HCT116 (cell line): Measurements from ENCODE around the gene GPR17. TPM values are rescaled to one million over a fixed set of nuclear protein-coding genes. Genes with fewer than 3 reads are reported as not detected.

ENCODE experiments used
- ATAC-seq: fragments of 200-7000 bp; cut with Tn5 transposase; 2 replicates; pipeline ENCODE4 v1.9.1; 2020; ENCODE audit warnings: mild to moderate bottlenecking, moderate library complexity
- BruUV-seq: library from RNA; stranded (reverse); fragments of 400-500 nt; replicated peaks from 2 replicates; lab custom pipeline; 2021; lab: Mats Ljungman, UMichigan
- CTCF ChIA-PET: fragments of 300-600 bp; sonication (Branson Sonifier 250); formaldehyde crosslinking; loops from one replicate; lab custom pipeline; 2021; ENCODE audit warnings: antibody characterized with exemption; lab: Charles Lee
- POLR2A ChIA-PET: fragments of 300-600, 350-600 bp; sonication (Branson Sonifier 250); formaldehyde crosslinking; loops from one replicate; lab custom pipeline; 2021; ENCODE audit warnings: antibody characterized with exemption; lab: Charles Lee
- RAD21 ChIA-PET, 2 experiments: fragments of 300-600 bp; sonication (Branson Sonifier 250); formaldehyde crosslinking; loops; one replicate each; lab custom pipeline; 2023; ENCODE audit warnings: low total read pairs in 2 of 2; ENCODE audit not compliant: uncharacterized antibody in 2 of 2, unreplicated experiment in 2 of 2, low non-redundant PET in 1 of 2; lab: Charles Lee
- DNase-seq: peaks from one replicate; pipeline ENCODE4 v3.0.0-alpha.2; 2010; ENCODE audit warnings: low read depth, low spot score
- H2AFZ ChIP-seq: fragments of 200-600 bp; shearing (Covaris generic), sonication (generic); 2 replicates; pipeline ENCODE4 v1.6.1; 2017; ENCODE audit warnings: low read depth, mixed run types, mixed read lengths, antibody characterized with exemption, low read length; ENCODE audit not compliant: poor library complexity, severe bottlenecking
- H3K27ac ChIP-seq: 2 replicates; pipeline ENCODE4 v1.5.1; 2012; ENCODE audit warnings: low read depth, low read length
- H3K27me3 ChIP-seq: fragments of 200-600 bp; sonication (generic); 2 replicates; pipeline ENCODE4 v1.6.1; 2016; ENCODE audit warnings: mixed run types, low read length, mixed read lengths; ENCODE audit not compliant: insufficient read depth
- H3K36me3 ChIP-seq, 2 experiments: fragments of 200-500 bp in 1 of 2; fragments of 200-600 bp in 1 of 2; sonication (Bioruptor generic) in 1 of 2; sonication (generic) in 1 of 2; 2 replicates each; pipeline versions ENCODE4 v1.5.1 to v1.6.1; 2014 to 2016; ENCODE audit warnings: low read length in 2 of 2, inconsistent platforms in 1 of 2, mixed read lengths in 1 of 2, mixed run types in 1 of 2; ENCODE audit not compliant: insufficient read depth in 2 of 2, control insufficient read depth in 1 of 2
- H3K4me1 ChIP-seq, 2 experiments: fragments of 200-600 bp in 1 of 2; sonication (generic) in 1 of 2; 2 replicates each; pipeline versions ENCODE4 v1.5.1 to v1.6.1; 2012 to 2017; ENCODE audit warnings: low read length in 2 of 2, inconsistent platforms in 1 of 2, mild to moderate bottlenecking in 1 of 2, mixed read lengths in 1 of 2, mixed run types in 1 of 2, moderate library complexity in 1 of 2; ENCODE audit not compliant: insufficient read depth in 2 of 2, control insufficient read depth in 1 of 2
- H3K4me2 ChIP-seq: fragments of 200-600 bp; sonication (generic); 2 replicates; pipeline ENCODE4 v1.6.1; 2017; ENCODE audit warnings: mixed run types, low read length, mixed read lengths
- H3K4me3 ChIP-seq, 2 experiments: fragments of 200-600 bp in 1 of 2; sonication (generic) in 1 of 2; replicated peaks in 1 of 2; 2 replicates each; pipeline ENCODE4 v1.5.1; 2011 to 2016; ENCODE audit warnings: low read length in 2 of 2, control low read depth in 1 of 2, low read depth in 1 of 2, mild to moderate bottlenecking in 1 of 2, mixed read lengths in 1 of 2, mixed run types in 1 of 2
- H3K79me2 ChIP-seq: fragments of 200-600 bp; sonication (generic); 2 replicates; pipeline ENCODE4 v1.6.1; 2017; ENCODE audit warnings: mild to moderate bottlenecking, mixed run types, low read length, moderate library complexity, mixed read lengths; ENCODE audit not compliant: insufficient read depth
- H3K9ac ChIP-seq: fragments of 200-600 bp; sonication (generic); 2 replicates; pipeline ENCODE4 v1.6.1; 2016; ENCODE audit warnings: low read length, mixed read lengths
- H3K9me2 ChIP-seq: fragments of 200-600 bp; sonication (generic), shearing (Covaris generic); 2 replicates; pipeline ENCODE4 v1.6.1; 2017; ENCODE audit warnings: mixed run types, mild to moderate bottlenecking, moderate library complexity; ENCODE audit not compliant: insufficient read depth
- H3K9me3 ChIP-seq, 2 experiments: fragments of 200-500 bp in 1 of 2; fragments of 200-600 bp in 1 of 2; sonication (Bioruptor generic) in 1 of 2; sonication (generic) in 1 of 2; 2 replicates each; pipeline ENCODE4 v1.6.1; 2014 to 2017; ENCODE audit warnings: low read length in 2 of 2, mixed read lengths in 2 of 2, inconsistent platforms in 1 of 2, low read depth in 1 of 2, mild to moderate bottlenecking in 1 of 2, mixed run types in 1 of 2, moderate library complexity in 1 of 2; ENCODE audit not compliant: control insufficient read depth in 1 of 2, insufficient read depth in 1 of 2
- H4K20me1 ChIP-seq: fragments of 200-600 bp; sonication (generic), shearing (Covaris generic); 2 replicates; pipeline ENCODE4 v1.6.1; 2017; ENCODE audit warnings: mixed run types, mild to moderate bottlenecking, moderate library complexity; ENCODE audit not compliant: insufficient read depth
- CBX3 ChIP-seq: IDR thresholded peaks from 2 replicates; pipeline ENCODE4 v1.6.1; 2012; ENCODE audit warnings: low read depth
- EGR1 ChIP-seq: IDR thresholded peaks from 2 replicates; pipeline ENCODE4 v1.6.1; 2012; ENCODE audit warnings: low read depth
- ELF1 ChIP-seq: IDR thresholded peaks from 2 replicates; pipeline ENCODE4 v1.6.1; 2012; ENCODE audit warnings: low read depth, borderline replicate concordance
- EZH2 ChIP-seq: fragments of 200-600 bp; sonication (generic); IDR thresholded peaks from 2 replicates; pipeline ENCODE4 v1.6.1; 2017; ENCODE audit warnings: antibody characterized with exemption, mixed run types
- EZH2phosphoT487 ChIP-seq: fragments of 200-600 bp; IDR thresholded peaks from 2 replicates; pipeline ENCODE4 v1.6.1; 2018; ENCODE audit warnings: antibody characterized with exemption, borderline replicate concordance
- FOSL1 ChIP-seq: IDR thresholded peaks from 2 replicates; pipeline ENCODE4 v1.6.1; 2012; ENCODE audit warnings: low read depth
- MAX ChIP-seq: IDR thresholded peaks from 2 replicates; pipeline ENCODE4 v1.6.1; 2012
- POLR2AphosphoS5 ChIP-seq: IDR thresholded peaks from 2 replicates; pipeline ENCODE4 v1.6.1; 2011; ENCODE audit warnings: mild to moderate bottlenecking, low read depth, low read length, moderate library complexity
- SRF ChIP-seq: IDR thresholded peaks from 2 replicates; pipeline ENCODE4 v1.6.1; 2012; ENCODE audit warnings: low read depth
- YY1 ChIP-seq: IDR thresholded peaks from 2 replicates; pipeline ENCODE4 v1.6.1; 2011; ENCODE audit warnings: low read length, low read depth, moderate library complexity, mild to moderate bottlenecking; ENCODE audit not compliant: insufficient replicate concordance; ENCODE audit errors: extremely low read depth
- ZFX ChIP-seq: fragments of 450-650 bp; IDR thresholded peaks from 2 replicates; pipeline ENCODE4 v1.6.1; 2017
- intact Hi-C: fragments of 100-400 bp; cut with micrococcal nuclease; formaldehyde crosslinking; loops from 2 replicates; pipeline ENCODE4 v1.10.0; 2022
- total RNA-seq: library from RNA; stranded (reverse); gene quantifications from one replicate; pipeline ENCODE4 v1.2.1, GENCODE V29; 2021; ENCODE audit not compliant: unreplicated experiment
- TF ChIP-seq, protein P1 (sequence below): IDR thresholded peaks from 2 replicates; pipeline ENCODE4 v1.6.1; 2012
- TF ChIP-seq, protein P2 (sequence below): IDR thresholded peaks from 2 replicates; pipeline ENCODE4 v1.6.1; 2012; ENCODE audit warnings: low read depth

Gene GPR17
- total RNA-seq, 1 experiment from 2014 or later: not detected

- no peaks in the 10 kb centered on the region for H4K20me1 ChIP-seq
- peaks cover 0 to 4% of the 10 kb centered on the region in 2 experiments; a peak in 1 of 4 replicates for H3K4me1 ChIP-seq
- CTCF ChIA-PET: interaction anchor here (1.5 kb wide), 1 partner anchor 8 kb away, joined by 7 read pairs; no protein-coding TSS in a partner anchor
- H3K36me3 ChIP-seq: no peaks in the 10 kb centered on the region
- H3K9ac ChIP-seq: no peak overlapping the region
- no peak overlapping the region for H3K4me3 ChIP-seq
- TF ChIP-seq, protein P1, sequence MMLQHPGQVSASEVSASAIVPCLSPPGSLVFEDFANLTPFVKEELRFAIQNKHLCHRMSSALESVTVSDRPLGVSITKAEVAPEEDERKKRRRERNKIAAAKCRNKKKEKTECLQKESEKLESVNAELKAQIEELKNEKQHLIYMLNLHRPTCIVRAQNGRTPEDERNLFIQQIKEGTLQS: no peak
- TF ChIP-seq, protein P2, sequence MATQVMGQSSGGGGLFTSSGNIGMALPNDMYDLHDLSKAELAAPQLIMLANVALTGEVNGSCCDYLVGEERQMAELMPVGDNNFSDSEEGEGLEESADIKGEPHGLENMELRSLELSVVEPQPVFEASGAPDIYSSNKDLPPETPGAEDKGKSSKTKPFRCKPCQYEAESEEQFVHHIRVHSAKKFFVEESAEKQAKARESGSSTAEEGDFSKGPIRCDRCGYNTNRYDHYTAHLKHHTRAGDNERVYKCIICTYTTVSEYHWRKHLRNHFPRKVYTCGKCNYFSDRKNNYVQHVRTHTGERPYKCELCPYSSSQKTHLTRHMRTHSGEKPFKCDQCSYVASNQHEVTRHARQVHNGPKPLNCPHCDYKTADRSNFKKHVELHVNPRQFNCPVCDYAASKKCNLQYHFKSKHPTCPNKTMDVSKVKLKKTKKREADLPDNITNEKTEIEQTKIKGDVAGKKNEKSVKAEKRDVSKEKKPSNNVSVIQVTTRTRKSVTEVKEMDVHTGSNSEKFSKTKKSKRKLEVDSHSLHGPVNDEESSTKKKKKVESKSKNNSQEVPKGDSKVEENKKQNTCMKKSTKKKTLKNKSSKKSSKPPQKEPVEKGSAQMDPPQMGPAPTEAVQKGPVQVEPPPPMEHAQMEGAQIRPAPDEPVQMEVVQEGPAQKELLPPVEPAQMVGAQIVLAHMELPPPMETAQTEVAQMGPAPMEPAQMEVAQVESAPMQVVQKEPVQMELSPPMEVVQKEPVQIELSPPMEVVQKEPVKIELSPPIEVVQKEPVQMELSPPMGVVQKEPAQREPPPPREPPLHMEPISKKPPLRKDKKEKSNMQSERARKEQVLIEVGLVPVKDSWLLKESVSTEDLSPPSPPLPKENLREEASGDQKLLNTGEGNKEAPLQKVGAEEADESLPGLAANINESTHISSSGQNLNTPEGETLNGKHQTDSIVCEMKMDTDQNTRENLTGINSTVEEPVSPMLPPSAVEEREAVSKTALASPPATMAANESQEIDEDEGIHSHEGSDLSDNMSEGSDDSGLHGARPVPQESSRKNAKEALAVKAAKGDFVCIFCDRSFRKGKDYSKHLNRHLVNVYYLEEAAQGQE: no peak
- TF ChIP-seq EZH2 (no peak), SRF (no peak), ELF1 (no peak)
- TF ChIP-seq, all 23 proteins: peak for 0
- ChIA-PET RAD21 (no interaction called here), POLR2A (no interaction called here)
- Histone ChIP-seq H3K27me3 (no peaks in the 10 kb centered on the region), H2AFZ (no peak overlapping the region), H3K9me2 (no peaks in the 10 kb centered on the region), H3K9me3 (no peaks in the 10 kb centered on the region; a peak in 1 of 4 replicates), H3K27ac (no peak overlapping the region), H3K79me2 (no peaks in the 10 kb centered on the region), H3K4me2 (no peak overlapping the region)
- ATAC-seq (no peak), DNase-seq (no peak)
- intact Hi-C loops: no loop called here
- no TSS peak for BruUV-seq
Measured at GRCh38 chr2:127599211-127599610, 46.7 kb upstream of the GPR17 start.

GRCh38 chr2:127604986-127605385 is 41.0 kb upstream of the GPR17 start:
- no peak overlapping the region for H3K27ac ChIP-seq
- ChIA-PET CTCF (interaction anchor here (2.6 kb wide), 1 partner anchor 14 kb away, joined by 6 read pairs; no protein-coding TSS in a partner anchor), POLR2A (interaction anchor here (0.6 kb wide), 1 partner anchor 589 kb away, joined by 3 read pairs; no protein-coding TSS in a partner anchor), RAD21 (no interaction called here)
- H3K9me2 ChIP-seq: no peaks in the 10 kb centered on the region
- no TSS peak for BruUV-seq
- H3K4me2 ChIP-seq: no peak overlapping the region
- no peak overlapping the region for H3K4me3 ChIP-seq
- ATAC-seq (no peak), DNase-seq (no peak)
- no peaks in the 10 kb centered on the region for H3K4me1 ChIP-seq
- H3K9me3 ChIP-seq: no peaks in the 10 kb centered on the region; a peak in 1 of 4 replicates
- no peak overlapping the region for H3K9ac ChIP-seq
- no peak overlapping the region for H2AFZ ChIP-seq
- no peaks in the 10 kb centered on the region for H4K20me1 ChIP-seq
- H3K79me2 ChIP-seq: no peaks in the 10 kb centered on the region
- intact Hi-C loops: no loop called here
- H3K36me3 ChIP-seq: no peaks in the 10 kb centered on the region
- H3K27me3 ChIP-seq: no peaks in the 10 kb centered on the region
- TF ChIP-seq CBX3 (no peak), EGR1 (no peak), MAX (no peak), SRF (no peak), YY1 (no peak), FOSL1 (no peak), POLR2AphosphoS5 (no peak), ZFX (no peak), EZH2 (no peak), EZH2phosphoT487 (no peak)
- TF ChIP-seq, protein P2: no peak
